HG02885 (cell line): ENCODE measurements around the gene GRAMD2A.

ENCODE experiments used
- ATAC-seq: cut with Tn5 transposase; IDR thresholded peaks from one replicate; pipeline ENCODE4 v1.9.1; 2021; ENCODE audit warnings: mild to moderate bottlenecking; ENCODE audit not compliant: unreplicated experiment, poor library complexity

The GRAMD2A gene

GRCh38 chr15:72220687-72221086 is 23.1 kb upstream of the GRAMD2A start:
- no peak for ATAC-seq

DNA sequence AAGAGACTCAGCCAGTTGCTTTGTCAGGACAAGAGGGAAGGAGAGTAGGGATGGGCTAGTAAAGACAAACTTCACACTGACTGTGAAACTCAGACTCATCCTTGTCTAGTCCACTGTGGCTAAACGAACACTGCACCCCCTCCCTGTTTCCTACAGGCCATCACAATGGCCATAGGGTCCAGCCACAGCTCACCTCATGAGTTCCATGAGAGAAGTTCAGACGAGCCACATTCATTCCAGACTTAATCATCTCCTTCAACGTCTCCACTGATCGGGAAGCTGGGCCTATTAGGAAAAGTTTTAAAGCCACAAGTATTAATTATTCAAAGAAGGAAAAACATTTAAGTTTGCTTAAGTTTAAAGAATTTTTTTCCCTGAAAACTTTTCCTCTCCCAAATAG is 19.6 kb upstream of the GRAMD2A start:
- no peak for ATAC-seq

- ATAC-seq: no peak
These were observed 18.5 kb upstream of the GRAMD2A start for GRCh38 chr15:72216079-72216478.

DNA sequence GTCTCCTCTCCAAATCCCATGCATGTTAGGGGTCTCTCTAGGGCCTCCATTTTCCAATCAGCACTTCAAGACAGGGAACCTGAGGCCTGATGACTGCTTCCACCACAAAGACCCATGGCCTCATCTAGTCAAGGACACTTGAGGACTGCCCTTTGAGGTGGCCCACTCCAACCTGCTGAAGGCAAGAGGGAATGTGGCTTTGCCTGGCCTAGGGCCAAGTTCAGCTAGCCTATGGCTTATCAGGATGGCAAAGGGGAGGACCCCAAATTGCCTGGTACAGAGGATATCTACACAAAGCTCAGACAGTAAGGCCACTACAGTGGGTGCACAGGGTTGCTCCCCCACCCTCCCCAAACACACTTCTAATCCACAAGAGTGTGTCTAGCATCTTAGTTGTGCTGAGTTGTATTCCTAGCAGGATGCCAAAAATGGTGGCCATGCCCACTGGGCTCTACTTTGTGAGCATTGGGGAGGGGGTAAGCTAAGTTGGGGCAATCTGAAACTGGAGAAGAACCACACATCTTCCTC is 10.0 kb upstream of the GRAMD2A start:
- no peak for ATAC-seq

DNA sequence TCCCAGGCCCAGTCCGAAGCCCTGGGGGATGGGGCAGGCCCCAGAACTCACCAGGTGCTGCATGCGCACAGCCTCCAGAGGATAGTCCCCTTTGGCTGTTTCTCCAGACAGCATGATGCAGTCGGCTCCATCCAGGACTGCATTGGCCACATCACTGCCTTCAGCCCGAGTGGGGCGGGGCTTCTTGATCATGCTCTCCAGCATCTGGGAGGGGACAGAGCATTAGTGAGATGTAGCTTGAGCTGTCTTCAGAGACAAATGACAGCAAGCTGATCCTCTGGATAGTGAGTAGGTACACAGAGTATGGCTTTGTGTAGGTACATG is 9.1 kb upstream of the GRAMD2A start:
- no peak for ATAC-seq

GRCh38 chr15:72205896-72206676 is 8.5 kb upstream of the GRAMD2A start:
- no peak for ATAC-seq

GRCh38 chr15:72205273-72205672 is 7.7 kb upstream of the GRAMD2A start:
- ATAC-seq: no peak

- no peak for ATAC-seq
These were observed 5.9 kb upstream of the GRAMD2A start for GRCh38 chr15:72203507-72203837.

DNA sequence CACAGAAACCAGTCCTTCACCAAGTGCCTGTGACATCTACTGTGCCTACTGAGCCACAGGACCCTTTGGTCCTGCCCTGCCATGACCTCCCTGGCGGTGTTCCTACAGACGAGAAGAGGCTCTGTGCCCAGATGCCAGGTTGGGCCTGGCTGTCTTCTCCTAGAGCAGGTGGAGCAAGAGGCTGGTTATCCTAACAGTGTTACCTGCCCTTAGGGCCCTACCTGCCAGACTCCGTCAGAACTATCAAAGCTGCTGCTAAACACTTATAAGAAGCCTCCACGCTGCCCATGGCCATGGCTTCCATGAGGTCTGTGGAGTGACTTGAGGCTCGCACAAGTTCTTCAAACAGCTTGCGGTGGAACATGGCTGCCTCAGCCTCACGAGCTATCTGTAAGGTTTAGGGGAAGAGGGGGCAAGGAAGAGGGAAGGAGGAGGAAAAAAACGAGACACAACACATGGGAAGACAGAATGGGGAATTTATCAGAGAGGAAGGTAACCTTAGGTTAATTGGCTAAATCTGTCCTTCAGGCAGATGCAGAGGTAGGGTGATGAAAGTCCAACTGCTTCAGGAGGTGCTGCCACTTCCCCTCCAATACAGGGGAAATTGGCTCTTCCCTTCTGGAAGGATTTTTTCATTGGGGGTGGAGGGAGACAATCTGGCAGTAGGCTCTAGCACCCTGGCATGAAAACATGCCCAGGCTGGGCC is 5.4 kb upstream of the GRAMD2A start:
- no peak for ATAC-seq

GRCh38 chr15:72202302-72202701 is 4.7 kb upstream of the GRAMD2A start:
- no peak for ATAC-seq

GRCh38 chr15:72201391-72201921 is 3.9 kb upstream of the GRAMD2A start:
- ATAC-seq: no peak

GRCh38 chr15:72200395-72201237 is 3.0 kb upstream of the GRAMD2A start:
- no peak for ATAC-seq

GRCh38 chr15:72199721-72200212 is 2.2 kb upstream of the GRAMD2A start:
- no peak for ATAC-seq

GRCh38 chr15:72199205-72199515 is 1.6 kb upstream of the GRAMD2A start:
- ATAC-seq: no peak

- no peak for ATAC-seq
These were observed 993 bp upstream of the GRAMD2A start for GRCh38 chr15:72198356-72199204.

DNA sequence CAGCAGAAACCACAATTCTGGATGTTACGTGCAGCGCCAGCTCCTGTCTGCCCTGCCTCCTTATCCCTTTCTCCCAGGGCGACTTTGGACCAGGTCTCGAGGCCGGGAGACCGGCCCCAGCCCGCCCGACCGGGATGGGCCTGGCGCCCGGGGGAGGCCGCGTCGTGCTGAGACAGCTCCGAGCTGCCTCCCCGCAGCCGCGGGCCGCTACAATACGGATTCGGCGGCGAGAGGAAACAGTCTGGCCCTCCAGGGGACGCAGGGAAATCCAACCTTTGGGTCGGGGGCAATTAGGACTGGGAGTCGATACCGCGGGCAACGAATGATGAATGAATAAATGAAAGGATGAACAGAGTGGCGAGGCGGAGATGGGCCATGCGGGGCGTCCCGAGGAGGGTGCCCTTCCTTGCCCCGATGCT is 537 bp downstream of the GRAMD2A start:
- no peak for ATAC-seq

DNA sequence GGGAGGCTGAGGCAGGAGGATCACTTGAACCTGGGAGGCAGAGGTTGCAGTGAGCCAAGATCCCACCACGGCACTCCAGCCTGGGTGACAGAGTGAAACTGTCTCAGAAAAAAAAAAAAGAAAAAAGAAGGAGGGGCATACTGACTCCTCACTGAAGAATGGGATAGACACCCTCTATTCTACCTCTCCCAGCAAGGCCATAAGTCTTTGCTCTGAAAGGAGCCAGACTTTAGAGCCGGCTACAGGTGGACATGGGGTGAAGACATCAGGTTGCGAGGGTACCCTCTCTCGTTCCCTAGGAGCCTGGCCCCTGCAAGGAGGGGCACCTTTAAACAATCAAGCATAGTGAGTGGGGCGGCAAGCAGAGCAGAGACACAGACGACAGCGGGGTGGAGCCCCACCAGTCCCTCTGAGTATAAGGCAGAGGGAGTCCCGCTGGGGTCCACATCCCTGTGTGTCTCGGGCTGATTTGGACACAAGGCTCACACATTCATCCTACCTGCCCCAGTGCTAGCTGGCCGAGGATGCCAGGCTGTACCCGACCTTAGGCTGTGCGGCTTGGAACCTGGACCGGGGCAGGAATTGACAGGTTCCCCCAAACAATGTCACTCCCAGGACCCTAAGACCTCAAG is 1.1 kb downstream of the GRAMD2A start:
- no peak for ATAC-seq

GRCh38 chr15:72195101-72195511 is 2.5 kb downstream of the GRAMD2A start:
- ATAC-seq: no peak

DNA sequence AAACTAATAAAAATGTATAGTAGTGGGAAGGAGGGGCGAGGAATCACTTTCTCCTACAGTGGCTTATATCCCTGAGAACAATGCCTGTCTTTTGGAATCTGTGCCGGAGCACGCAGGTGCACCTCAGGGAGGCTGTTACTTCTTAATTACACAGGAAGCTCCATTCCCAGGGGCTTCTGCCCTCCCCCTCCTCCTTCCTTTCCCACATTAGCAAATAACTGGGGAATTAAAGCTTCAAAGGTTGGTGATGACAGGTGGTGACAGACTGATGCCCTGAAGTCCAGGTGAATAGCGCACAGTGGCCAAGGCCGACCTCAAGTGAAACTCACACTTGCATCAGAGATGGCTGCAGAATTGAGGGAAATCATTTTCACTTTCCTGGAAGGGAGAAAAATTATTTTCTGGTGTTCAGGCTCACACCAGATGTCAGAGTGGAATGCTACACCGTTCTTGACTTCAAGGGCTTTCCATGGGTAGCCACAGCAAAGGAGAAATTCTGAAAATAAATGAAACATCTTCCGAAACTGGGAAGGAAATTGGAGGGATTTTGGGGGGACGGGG is 3.7 kb downstream of the GRAMD2A start:
- no peak for ATAC-seq
